ENCODE results near the gene ZNF419.
"Not testable (repeated sequence)": the region's sequence is repeated elsewhere in the genome, so short reads cannot be mapped to it uniquely, and the experiment has no call there.

Gene ZNF419

GRCh38 chr19:57487477-57488298, at the start of gene ZNF419:
TSS of gene ZNF419 (plus strand) at chr19:57487750. CDS start at chr19:57487951, 201 bp downstream.
- peak; percentile 90 for DNase-seq (ENCODE audit: low read depth)

GRCh38 chr19:57437931-57438330, 49.6 kb upstream of the ZNF419 start:
- no peak for DNase-seq (ENCODE audit: low read depth)

- no peak for DNase-seq (ENCODE audit: low read depth)
Observed at GRCh38 chr19:57438925-57439324, 48.6 kb upstream of the ZNF419 start.

- no peak for DNase-seq (ENCODE audit: low read depth)
Observed at GRCh38 chr19:57441979-57442752, 45.4 kb upstream of the ZNF419 start.

- DNase-seq (ENCODE audit: low read depth): no peak
Observed at GRCh38 chr19:57443121-57443696, 44.3 kb upstream of the ZNF419 start.

GRCh38 chr19:57452307-57452706, 35.2 kb upstream of the ZNF419 start:
- DNase-seq (ENCODE audit: low read depth): no peak

- DNase-seq (ENCODE audit: low read depth): no peak
Observed at GRCh38 chr19:57465680-57466381, 21.7 kb upstream of the ZNF419 start.

GRCh38 chr19:57466489-57466888, 21.1 kb upstream of the ZNF419 start:
- no peak for DNase-seq (ENCODE audit: low read depth)

GRCh38 chr19:57473646-57474045, 13.9 kb upstream of the ZNF419 start:
- no peak for DNase-seq (ENCODE audit: low read depth)

GRCh38 chr19:57477191-57478008, 10.2 kb upstream of the ZNF419 start, which contains the start of gene ZNF772:
TSS of gene ZNF772 (minus strand) at chr19:57477566. CDS start at chr19:57477309, 257 bp downstream.
- peak; percentile 72 for DNase-seq (ENCODE audit: low read depth)

GRCh38 chr19:57488299-57488644, 722 bp downstream of the ZNF419 start:
- DNase-seq (ENCODE audit: low read depth): not testable (repeated sequence)

- DNase-seq (ENCODE audit: low read depth): not testable (repeated sequence)
Observed at GRCh38 chr19:57499332-57499679, 11.8 kb downstream of the ZNF419 start.

GRCh38 chr19:57499680-57500395, 12.3 kb downstream of the ZNF419 start, which contains the start of gene ZNF773:
TSS of gene ZNF773 (plus strand) at chr19:57499938. CDS start at chr19:57500081, 143 bp downstream.
- peak; percentile 93 for DNase-seq (ENCODE audit: low read depth)

GRCh38 chr19:57500400-57500799, 12.8 kb downstream of the ZNF419 start:
- DNase-seq (ENCODE audit: low read depth): not testable (repeated sequence)

- no peak for DNase-seq (ENCODE audit: low read depth)
Observed at GRCh38 chr19:57506163-57506562, 18.6 kb downstream of the ZNF419 start.

- DNase-seq (ENCODE audit: low read depth): no peak
Observed at GRCh38 chr19:57511484-57511883, 23.9 kb downstream of the ZNF419 start.

- DNase-seq (ENCODE audit: low read depth): no peak
Observed at GRCh38 chr19:57512845-57513244, 25.3 kb downstream of the ZNF419 start.

GRCh38 chr19:57515255-57515654, 27.7 kb downstream of the ZNF419 start:
- no peak for DNase-seq (ENCODE audit: low read depth)

GRCh38 chr19:57518021-57518420, 30.5 kb downstream of the ZNF419 start:
- DNase-seq (ENCODE audit: low read depth): not testable (repeated sequence)

GRCh38 chr19:57527136-57527881, 39.8 kb downstream of the ZNF419 start, which contains the start of gene ZNF549:
TSS of gene ZNF549 (plus strand) at chr19:57527356. CDS start at chr19:57527574, 218 bp downstream.
- DNase-seq (ENCODE audit: low read depth): peak; percentile 77

Measured in stimulated activated CD8-positive, alpha-beta memory T cell treated with anti-CD3 and anti-CD28 coated beads, Interleukin-7, amount 100 ng/mL, for 24 hours (primary cell).